PC-9 (cell line): Measurements from ENCODE around the gene AP4E1. TPM values are rescaled to one million over a fixed set of nuclear protein-coding genes. Genes with fewer than 3 reads are reported as not detected.

ENCODE experiments used
- BruUV-seq: library from RNA; stranded (reverse); fragments of 400-500 nt; replicated peaks from 2 replicates; lab custom pipeline; 2021; lab: Mats Ljungman, UMichigan
- CTCF ChIA-PET: fragments of 300-600 bp; sonication (Branson Sonifier 250); formaldehyde crosslinking; loops from one replicate; lab custom pipeline; 2022; ENCODE audit warnings: antibody characterized with exemption; lab: Charles Lee
- POLR2A ChIA-PET: fragments of 300-600 bp; sonication (Branson Sonifier 250); formaldehyde crosslinking; loops from one replicate; lab custom pipeline; 2022; ENCODE audit warnings: antibody characterized with exemption; ENCODE audit not compliant: unreplicated experiment; lab: Charles Lee
- DNase-seq, 2 experiments: peaks; one replicate each; pipeline versions ENCODE4 v3.0.0 to v3.0.0-alpha.2; 2015 to 2022; ENCODE audit warnings: mixed read lengths in 1 of 2
- H2AFZ ChIP-seq: fragments of 200-600 bp; sonication (generic); 2 replicates; pipeline ENCODE4 v1.8.1; 2017; ENCODE audit warnings: antibody characterized with exemption
- H3F3A ChIP-seq: fragments of 200-600 bp; sonication (generic); 2 replicates; pipeline ENCODE4 v1.8.1; 2017; ENCODE audit warnings: antibody characterized with exemption, mild to moderate bottlenecking, low read depth; ENCODE audit not compliant: insufficient read depth
- H3K27ac ChIP-seq: fragments of 200-600 bp; sonication (generic); 2 replicates; pipeline ENCODE4 v1.6.1; 2016; ENCODE audit warnings: mixed run types
- H3K27me3 ChIP-seq: fragments of 200-600 bp; sonication (generic); 2 replicates; pipeline ENCODE4 v1.6.1; 2016; ENCODE audit warnings: low read depth, mixed run types; ENCODE audit not compliant: insufficient read depth
- H3K36me3 ChIP-seq: fragments of 200-600 bp; sonication (generic); 2 replicates; pipeline ENCODE4 v1.6.1; 2016; ENCODE audit warnings: low read depth, mixed run types
- H3K4me1 ChIP-seq: fragments of 200-600 bp; sonication (generic); replicated peaks from 2 replicates; pipeline ENCODE4 v1.6.1; 2016; ENCODE audit warnings: mixed run types; ENCODE audit not compliant: insufficient read depth
- H3K4me2 ChIP-seq: fragments of 200-600 bp; sonication (generic); 2 replicates; pipeline ENCODE4 v1.6.1; 2017; ENCODE audit warnings: mixed run types
- H3K4me3 ChIP-seq: fragments of 200-600 bp; sonication (generic); 2 replicates; pipeline ENCODE4 v1.6.1; 2016; ENCODE audit warnings: mixed run types
- H3K79me2 ChIP-seq: fragments of 200-600 bp; sonication (generic); 2 replicates; pipeline ENCODE4 v1.6.1; 2017; ENCODE audit warnings: low read depth, mixed run types
- H3K9me2 ChIP-seq: fragments of 200-600 bp; sonication (generic); 2 replicates; pipeline ENCODE4 v1.8.1; 2017; ENCODE audit warnings: mild to moderate bottlenecking; ENCODE audit not compliant: insufficient read depth
- H3K9me3 ChIP-seq: fragments of 200-600 bp; sonication (generic); 2 replicates; pipeline ENCODE4 v1.8.1; 2016; ENCODE audit warnings: low read depth; ENCODE audit not compliant: insufficient read depth
- H4K20me1 ChIP-seq: fragments of 200-600 bp; sonication (generic); 2 replicates; pipeline ENCODE4 v1.8.1; 2017; ENCODE audit not compliant: insufficient read depth
- CTCF ChIP-seq: fragments of 200-600 bp; sonication (generic); conservative IDR thresholded peaks from 2 replicates; pipeline ENCODE4 v1.6.1; 2017; ENCODE audit warnings: mixed run types, antibody characterized with exemption, mild to moderate bottlenecking, moderate library complexity
- EZH2 ChIP-seq: fragments of 200-600 bp; sonication (generic); IDR thresholded peaks from 2 replicates; pipeline ENCODE4 v1.8.0; 2017; ENCODE audit warnings: antibody characterized with exemption, low read depth
- intact Hi-C: fragments of 100-400 bp; cut with micrococcal nuclease; formaldehyde crosslinking; loops from one replicate; pipeline ENCODE4 v1.10.0; 2022; ENCODE audit not compliant: unreplicated experiment
- total RNA-seq: library from RNA; stranded (reverse); gene quantifications from 2 replicates; pipeline ENCODE4 v1.2.3, GENCODE V29; 2021

Gene AP4E1
- total RNA-seq, 1 experiment from 2014 or later, result 10.0 TPM

GRCh38 chr15:50970524-50970923 lies 62.0 kb downstream of the AP4E1 start:
- intact Hi-C loops, result no loop called here
- no peaks in the 10 kb centered on the region for H4K20me1 ChIP-seq
- H3K9me3 ChIP-seq, result peaks cover 4% of the 10 kb centered on the region; the same call in 1 of the 2 replicates
- no peaks in the 10 kb centered on the region for H3K36me3 ChIP-seq
- H3K27me3 ChIP-seq, result no peaks in the 10 kb centered on the region
- ChIA-PET CTCF (no interaction called here), POLR2A (no interaction called here)
- no peak for DNase-seq
- H3K79me2 ChIP-seq, result no peaks in the 10 kb centered on the region
- H2AFZ ChIP-seq, result no peak overlapping the region
- no TSS peak for BruUV-seq
- H3K4me2 ChIP-seq, result no peak overlapping the region
- H3K9me2 ChIP-seq, result no peaks in the 10 kb centered on the region
- no peak for TF ChIP-seq EZH2
- H3K4me1 ChIP-seq, result no peaks in the 10 kb centered on the region
- H3K4me3 ChIP-seq, result no peak overlapping the region
- H3F3A ChIP-seq, result no peaks in the 10 kb centered on the region
- H3K27ac ChIP-seq, result no peak overlapping the region

- TF ChIP-seq CTCF (no peak), EZH2 (no peak)
- DNase-seq, result no peak
- Histone ChIP-seq H3K4me3 (no peak overlapping the region), H3K4me2 (no peak overlapping the region), H3K9me2 (no peaks in the 10 kb centered on the region), H3K27me3 (no peaks in the 10 kb centered on the region), H2AFZ (no peak overlapping the region), H3K27ac (no peak overlapping the region), H3K9me3 (peaks cover 4% of the 10 kb centered on the region; the same call in 1 of the 2 replicates), H3F3A (no peaks in the 10 kb centered on the region), H3K4me1 (no peaks in the 10 kb centered on the region), H3K79me2 (no peaks in the 10 kb centered on the region), H4K20me1 (no peaks in the 10 kb centered on the region), H3K36me3 (no peaks in the 10 kb centered on the region)
- BruUV-seq, result no TSS peak
- ChIA-PET POLR2A (no interaction called here), CTCF (no interaction called here)
- intact Hi-C loops, result no loop called here
Measured at GRCh38 chr15:50971115-50971514, 62.6 kb downstream of the AP4E1 start.

GRCh38 chr15:50971542-50971941 lies 63.1 kb downstream of the AP4E1 start:
- Histone ChIP-seq H3K27ac (no peak overlapping the region), H3K36me3 (no peaks in the 10 kb centered on the region), H3K9me2 (no peaks in the 10 kb centered on the region), H3K27me3 (no peaks in the 10 kb centered on the region), H3K4me1 (no peaks in the 10 kb centered on the region), H3K79me2 (no peaks in the 10 kb centered on the region), H2AFZ (no peak overlapping the region), H3K9me3 (peaks cover 4% of the 10 kb centered on the region; the same call in 1 of the 2 replicates), H4K20me1 (no peaks in the 10 kb centered on the region), H3F3A (no peaks in the 10 kb centered on the region), H3K4me3 (no peak overlapping the region), H3K4me2 (no peak overlapping the region)
- DNase-seq, result no peak
- TF ChIP-seq EZH2 (no peak), CTCF (no peak)
- CTCF ChIA-PET, result no interaction called here
- intact Hi-C loops, result no loop called here
- BruUV-seq, result no TSS peak
- POLR2A ChIA-PET, result no interaction called here

GRCh38 chr15:50973605-50974004 lies 65.1 kb downstream of the AP4E1 start:
- Histone ChIP-seq H3K4me3 (no peak overlapping the region), H3K27me3 (no peaks in the 10 kb centered on the region), H3F3A (no peaks in the 10 kb centered on the region), H3K4me1 (no peaks in the 10 kb centered on the region), H3K9me3 (peaks cover 4% of the 10 kb centered on the region; the same call in 1 of the 2 replicates), H3K36me3 (no peaks in the 10 kb centered on the region), H3K27ac (no peak overlapping the region), H3K4me2 (no peak overlapping the region), H3K9me2 (no peaks in the 10 kb centered on the region), H3K79me2 (no peaks in the 10 kb centered on the region), H2AFZ (no peak overlapping the region), H4K20me1 (no peaks in the 10 kb centered on the region)
- intact Hi-C loops, result no loop called here
- CTCF ChIA-PET, result no interaction called here
- no peak for TF ChIP-seq EZH2
- TF ChIP-seq CTCF, result no peak
- POLR2A ChIA-PET, result no interaction called here
- BruUV-seq, result no TSS peak
- no peak for DNase-seq
